Endodermal cell (in vitro differentiated cells): ENCODE data around the gene REXO5. TPM values are rescaled to one million over a fixed set of nuclear protein-coding genes. Genes with fewer than 3 reads are reported as not detected.

Experiments
- DNase-seq: peaks from one replicate; pipeline ENCODE4 v3.0.0-alpha.2; 2017
- H3K27ac ChIP-seq: 2 replicates; pipeline ENCODE4 v1.5.1; 2013; ENCODE audit warnings: mild to moderate bottlenecking, low read depth, low read length, moderate library complexity
- H3K27me3 ChIP-seq: 2 replicates; pipeline ENCODE4 v1.6.1; 2013; ENCODE audit warnings: mild to moderate bottlenecking, low read length, moderate library complexity; ENCODE audit not compliant: insufficient read depth, control insufficient read depth, poor library complexity, severe bottlenecking
- H3K36me3 ChIP-seq: 2 replicates; pipeline ENCODE4 v1.7.0; 2013; ENCODE audit warnings: mild to moderate bottlenecking, low read length, moderate library complexity; ENCODE audit not compliant: control insufficient read depth, insufficient read depth
- H3K4me1 ChIP-seq: one replicate; pipeline ENCODE4 v1.7.0; 2013; ENCODE audit warnings: low read length; ENCODE audit not compliant: control insufficient read depth, insufficient read depth
- H3K4me3 ChIP-seq: 2 replicates; pipeline ENCODE4 v1.5.1; 2013; ENCODE audit warnings: mild to moderate bottlenecking, low read length, moderate library complexity
- H3K9ac ChIP-seq: 2 replicates; pipeline ENCODE4 v1.6.1; 2013; ENCODE audit warnings: mild to moderate bottlenecking, low read length, moderate library complexity; ENCODE audit not compliant: poor library complexity, severe bottlenecking; ENCODE audit errors: extremely low read depth
- H3K9me3 ChIP-seq: 2 replicates; pipeline ENCODE4 v1.6.1; 2013; ENCODE audit warnings: mild to moderate bottlenecking, low read length, moderate library complexity; ENCODE audit not compliant: control insufficient read depth
- H3K27ac Mint-ChIP-seq: 2 replicates; pipeline ENCODE4 v1.8.0; 2020; ENCODE audit warnings: mixed read lengths
- H3K27me3 Mint-ChIP-seq: 2 replicates; pipeline ENCODE4 v1.8.0; 2021; ENCODE audit warnings: mild to moderate bottlenecking, mixed read lengths; ENCODE audit not compliant: insufficient read depth
- H3K36me3 Mint-ChIP-seq: 2 replicates; pipeline ENCODE4 v1.8.0; 2020; ENCODE audit warnings: low read depth, mixed read lengths
- H3K4me1 Mint-ChIP-seq: 2 replicates; pipeline ENCODE4 v1.8.0; 2020; ENCODE audit warnings: mixed read lengths
- H3K4me3 Mint-ChIP-seq: 2 replicates; pipeline ENCODE4 v1.8.0; 2020; ENCODE audit warnings: mild to moderate bottlenecking, moderate library complexity, mixed read lengths
- H3K9me3 Mint-ChIP-seq: 2 replicates; pipeline ENCODE4 v1.8.0; 2020; ENCODE audit warnings: mild to moderate bottlenecking, mixed read lengths
- WGBS, 2 experiments: methylation state at CpG; one replicate each; pipeline versions ENCODE4 v1.1.5 to v1.1.7; 2013; ENCODE audit warnings: missing lambda C conversion rate in 2 of 2, mixed read lengths in 1 of 2; ENCODE audit not compliant: insufficient coverage in 1 of 2, insufficient read length in 1 of 2; 5-methylcytosine and 5-hydroxymethylcytosine counted together
- total RNA-seq, 2 donors: library from RNA; stranded (reverse); fragmentation: NEBNext Ultra II Directional in 1 of 2; extraction: Animal tissue kit (Norgen Biotek cat#: 25700) in 1 of 2; gene quantifications; 2 replicates in 1 of 2; 3 replicates in 1 of 2; pipeline ENCODE4 v1.2.1, GENCODE V29; 2021
- TF ChIP-seq, protein P1 (sequence below): fragments of 200-600 bp; sonication (generic); conservative IDR thresholded peaks from 2 replicates; pipeline ENCODE4 v1.5.0; 2021; ENCODE audit warnings: antibody characterized with exemption, mild to moderate bottlenecking

Gene REXO5
- total RNA-seq, 2 donors from 2014 or later, result 4.3 to 10.2 TPM

DNA sequence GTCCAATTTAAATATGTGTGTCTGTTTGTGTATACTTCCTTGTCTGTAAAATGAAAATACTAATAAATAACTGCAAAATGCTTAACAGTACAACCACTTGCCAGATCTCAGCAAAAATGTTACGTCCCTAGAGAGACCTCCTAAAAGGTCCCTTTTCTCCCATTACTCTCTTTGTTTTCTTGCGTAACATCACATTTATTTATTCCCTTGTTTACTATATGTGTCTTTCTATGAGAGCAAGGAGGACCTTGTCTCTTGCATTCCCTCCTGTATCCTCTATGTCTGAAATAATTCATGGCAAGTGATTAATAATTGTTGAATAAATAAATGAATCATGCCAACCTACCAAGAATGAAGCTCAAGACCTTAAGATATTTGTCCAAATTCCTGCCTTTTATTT lies 40.6 kb upstream of the REXO5 start:
- no peak overlapping the region for H3K4me3 Mint-ChIP-seq
- H3K27ac Mint-ChIP-seq, result no peak overlapping the region
- 60 to 96% methylated on average over 1 to 2 of the region's 2 CpGs for WGBS, 2 experiments
- H3K4me1 ChIP-seq, result no peaks in the 10 kb centered on the region
- no peaks in the 10 kb centered on the region for H3K36me3 ChIP-seq
- H3K4me3 ChIP-seq, result no peak overlapping the region
- no peaks in the 10 kb centered on the region for H3K36me3 Mint-ChIP-seq
- peaks cover 18% of the 10 kb centered on the region for H3K9me3 Mint-ChIP-seq
- H3K9me3 ChIP-seq, result peaks cover 6% of the 10 kb centered on the region
- H3K9ac ChIP-seq, result no peak overlapping the region
- H3K4me1 Mint-ChIP-seq, result peaks cover 6% of the 10 kb centered on the region
- no peak overlapping the region for H3K27ac ChIP-seq
- no peak for DNase-seq
- H3K27me3 Mint-ChIP-seq, result peaks cover 4% of the 10 kb centered on the region
- TF ChIP-seq, protein P1, sequence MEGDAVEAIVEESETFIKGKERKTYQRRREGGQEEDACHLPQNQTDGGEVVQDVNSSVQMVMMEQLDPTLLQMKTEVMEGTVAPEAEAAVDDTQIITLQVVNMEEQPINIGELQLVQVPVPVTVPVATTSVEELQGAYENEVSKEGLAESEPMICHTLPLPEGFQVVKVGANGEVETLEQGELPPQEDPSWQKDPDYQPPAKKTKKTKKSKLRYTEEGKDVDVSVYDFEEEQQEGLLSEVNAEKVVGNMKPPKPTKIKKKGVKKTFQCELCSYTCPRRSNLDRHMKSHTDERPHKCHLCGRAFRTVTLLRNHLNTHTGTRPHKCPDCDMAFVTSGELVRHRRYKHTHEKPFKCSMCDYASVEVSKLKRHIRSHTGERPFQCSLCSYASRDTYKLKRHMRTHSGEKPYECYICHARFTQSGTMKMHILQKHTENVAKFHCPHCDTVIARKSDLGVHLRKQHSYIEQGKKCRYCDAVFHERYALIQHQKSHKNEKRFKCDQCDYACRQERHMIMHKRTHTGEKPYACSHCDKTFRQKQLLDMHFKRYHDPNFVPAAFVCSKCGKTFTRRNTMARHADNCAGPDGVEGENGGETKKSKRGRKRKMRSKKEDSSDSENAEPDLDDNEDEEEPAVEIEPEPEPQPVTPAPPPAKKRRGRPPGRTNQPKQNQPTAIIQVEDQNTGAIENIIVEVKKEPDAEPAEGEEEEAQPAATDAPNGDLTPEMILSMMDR, result no peak
- H3K27me3 ChIP-seq, result peaks cover 7% of the 10 kb centered on the region

DNA sequence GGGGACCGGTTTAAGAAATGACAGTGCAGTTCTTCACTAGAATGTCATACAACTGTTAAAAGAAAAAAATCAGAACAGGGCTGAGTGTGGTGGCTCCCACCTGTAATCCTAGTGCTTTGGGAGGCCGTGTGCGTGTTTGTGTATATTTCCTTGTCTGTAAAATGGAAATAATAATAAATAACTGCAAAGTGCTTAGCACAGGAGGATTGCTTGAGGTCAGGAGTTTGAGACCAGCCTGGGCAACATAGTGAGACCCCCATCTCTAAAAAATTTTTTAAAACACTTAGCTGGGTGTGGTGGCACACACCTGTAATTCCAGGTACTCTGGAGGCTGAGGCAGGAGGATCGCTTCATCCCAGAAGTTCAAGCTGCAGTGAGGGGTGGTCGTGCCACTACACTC lies 40.0 kb upstream of the REXO5 start:
- Histone ChIP-seq H3K27me3 (peaks cover 7% of the 10 kb centered on the region), H3K27ac (no peak overlapping the region), H3K9ac (no peak overlapping the region), H3K4me3 (no peak overlapping the region), H3K36me3 (no peaks in the 10 kb centered on the region), H3K4me1 (no peaks in the 10 kb centered on the region), H3K9me3 (peaks cover 6% of the 10 kb centered on the region)
- Mint-ChIP-seq H3K36me3 (no peaks in the 10 kb centered on the region), H3K4me1 (peaks cover 6% of the 10 kb centered on the region), H3K27ac (no peak overlapping the region), H3K9me3 (peaks cover 18% of the 10 kb centered on the region), H3K4me3 (no peak overlapping the region), H3K27me3 (peaks cover 4% of the 10 kb centered on the region)
- TF ChIP-seq, protein P1, result no peak
- WGBS, 2 experiments, result 83 to 87% methylated on average over 3 to 5 of the region's 5 CpGs
- no peak for DNase-seq

DNA sequence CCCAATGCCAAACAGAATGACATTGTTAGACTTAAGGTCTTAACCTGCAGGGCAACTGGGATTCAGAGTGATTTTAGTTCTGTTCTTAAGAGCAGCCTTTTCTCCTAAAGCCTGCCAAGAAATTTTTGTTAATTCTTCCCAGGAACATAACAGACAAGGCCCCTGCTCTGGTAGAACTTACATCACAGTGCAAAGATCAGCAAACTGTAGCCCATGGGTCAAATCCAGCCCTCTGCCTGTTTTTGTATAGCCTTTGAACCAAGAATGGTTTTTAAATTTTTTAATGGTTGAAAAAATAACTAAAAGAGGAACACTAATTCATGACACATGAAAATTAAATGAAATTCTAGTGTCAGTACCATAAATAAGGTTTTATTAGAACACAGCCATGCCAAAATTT lies 38.8 kb upstream of the REXO5 start:
- Histone ChIP-seq H3K4me3 (no peak overlapping the region), H3K9me3 (peaks cover 6% of the 10 kb centered on the region), H3K9ac (no peak overlapping the region), H3K36me3 (no peaks in the 10 kb centered on the region), H3K27ac (no peak overlapping the region), H3K4me1 (no peaks in the 10 kb centered on the region), H3K27me3 (peaks cover 7% of the 10 kb centered on the region)
- no peak for DNase-seq
- Mint-ChIP-seq H3K27ac (no peak overlapping the region), H3K36me3 (no peaks in the 10 kb centered on the region), H3K4me3 (no peak overlapping the region), H3K27me3 (peaks cover 2% of the 10 kb centered on the region), H3K4me1 (peaks cover 6% of the 10 kb centered on the region), H3K9me3 (peaks cover 6% of the 10 kb centered on the region)
- TF ChIP-seq, protein P1, result no peak
